ENCODE data around the gene CAMKK2. TPM values are rescaled to one million over a fixed set of nuclear protein-coding genes. Genes with fewer than 3 reads are reported as not detected.
"Not testable (repeated sequence)": the region's sequence is repeated elsewhere in the genome, so short reads cannot be mapped to it uniquely, and the experiment has no call there.

Gene CAMKK2
- polyA plus RNA-seq, 10 donors: 17.7 to 29.5 (median 22.2) TPM

DNA sequence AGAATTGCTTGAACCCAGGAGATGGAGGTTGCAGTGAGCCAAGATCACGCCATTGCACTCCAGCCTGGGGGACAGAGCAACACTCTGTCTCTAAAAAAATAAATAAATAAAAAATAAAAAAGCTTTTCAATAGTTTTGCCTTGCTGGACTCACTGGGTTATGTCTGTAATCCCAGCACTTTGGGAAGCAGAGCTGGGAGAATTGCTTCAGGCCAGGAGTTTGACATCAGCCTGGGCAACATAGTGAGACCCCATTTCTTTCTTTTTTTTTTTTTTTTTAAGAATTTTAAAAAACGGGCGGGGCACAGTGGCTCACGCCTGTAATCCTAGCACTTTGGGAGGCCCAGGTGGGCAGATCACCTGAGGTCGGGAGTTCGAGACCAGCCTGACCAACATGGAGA is 95.4 kb downstream of the CAMKK2 start:
- DNase-seq: not testable (repeated sequence)

DNA sequence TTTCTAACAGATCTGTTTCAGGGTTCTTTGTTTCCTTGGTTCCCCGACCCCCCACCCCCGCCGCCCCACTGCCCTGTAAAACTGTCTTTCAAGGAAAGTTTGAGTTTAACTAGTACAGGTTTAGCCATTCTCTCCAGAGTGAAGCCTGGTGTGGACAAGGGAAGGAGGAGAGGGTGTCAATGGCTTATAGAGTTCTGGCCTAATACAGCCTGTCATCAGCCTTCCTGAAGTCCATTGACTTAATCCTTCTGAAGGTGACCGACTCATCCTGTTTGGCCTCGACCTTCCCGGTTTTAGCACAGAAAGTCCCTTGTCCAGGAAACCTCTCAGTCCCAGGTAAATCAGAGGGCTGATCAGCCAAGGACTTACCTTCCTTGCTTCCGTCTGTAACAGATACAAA is 97.6 kb downstream of the CAMKK2 start:
- DNase-seq: no peak

- DNase-seq: peak in 1 of 3 donors; percentile 29
Observed at GRCh38 chr12:121196902-121197301, 99.6 kb downstream of the CAMKK2 start.

DNA sequence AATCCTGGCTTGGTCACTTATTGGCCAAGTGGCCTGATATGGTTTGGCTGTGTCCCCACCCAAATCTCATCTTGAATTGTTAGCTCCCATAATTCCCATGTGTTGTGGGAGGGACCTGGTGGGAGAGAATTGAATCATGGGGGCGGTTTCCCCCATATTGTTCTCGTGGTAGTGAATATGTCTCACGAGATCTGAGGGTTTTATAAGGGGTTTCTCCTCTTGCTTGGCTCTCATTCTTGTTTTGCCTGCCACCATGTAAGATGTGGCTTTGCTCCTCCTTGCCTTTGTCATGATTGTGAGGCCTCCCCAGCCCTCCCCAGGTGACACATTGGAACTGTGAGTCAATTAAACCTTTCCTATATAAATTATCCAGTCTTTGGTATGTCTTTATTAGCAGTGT is 105.4 kb downstream of the CAMKK2 start:
- no peak for DNase-seq

GRCh38 chr12:121190523-121191031 is 105.9 kb downstream of the CAMKK2 start:
- peak in 1 of 3 donors; percentile 91 for DNase-seq

DNA sequence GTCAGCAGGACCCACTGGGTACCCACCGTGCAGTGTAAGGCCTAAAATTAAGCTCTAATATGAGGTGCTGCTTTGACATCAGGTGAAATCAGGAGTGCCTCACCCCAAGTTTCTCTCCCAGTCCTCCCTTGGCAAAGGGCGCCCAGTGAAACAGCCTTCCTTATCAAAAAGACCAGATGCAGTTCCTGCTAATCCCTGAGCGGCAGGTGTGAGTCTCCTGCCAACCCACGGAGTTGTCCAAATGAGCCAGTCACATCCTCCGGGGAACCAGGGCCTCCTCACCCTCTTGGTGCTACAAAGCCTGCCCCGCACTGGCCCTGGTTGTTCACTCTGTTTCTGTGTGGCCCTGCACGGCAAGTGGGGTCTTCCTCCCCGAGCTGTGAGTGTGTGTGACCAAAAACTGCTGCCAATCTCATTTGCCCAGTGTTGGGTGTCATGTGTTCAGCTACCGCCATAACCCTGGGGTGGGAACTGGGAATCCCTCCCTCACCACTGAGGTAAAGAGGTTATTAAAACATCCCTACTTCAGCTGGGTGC is 106.8 kb downstream of the CAMKK2 start:
- DNase-seq: no peak

- no peak for DNase-seq
Observed at GRCh38 chr12:121189131-121189530, 107.4 kb downstream of the CAMKK2 start.

- DNase-seq: no peak
Observed at GRCh38 chr12:121188227-121188626, 108.3 kb downstream of the CAMKK2 start.

Other genes with a start within 250 kb of the CAMKK2 start
- gene P2RX7, start 163.8 kb downstream of the CAMKK2 start, polyA plus RNA-seq (ENCODE audit: insufficient read length in 10 of 10): 1 to 10 TPM in 9 of 10 donors, under 1 TPM in 1; 0.97 to 2.3 (median 1.6) TPM
- gene P2RX4, start 86.6 kb downstream of the CAMKK2 start, polyA plus RNA-seq (ENCODE audit: insufficient read length in 10 of 10): 10 to 100 TPM in 8 of 10 donors, 1 to 10 TPM in 2; 8.6 to 14.4 (median 11.4) TPM
- 100 to 1,000 TPM in 8 of 10 donors, 10 to 100 TPM in 2; 88.0 to 164 (median 110) TPM for gene ANAPC5, start 55.7 kb upstream of the CAMKK2 start, polyA plus RNA-seq (ENCODE audit: insufficient read length in 10 of 10)
- 10 to 100 TPM; 21.6 to 34.0 (median 27.3) TPM for gene RNF34, start 103.4 kb upstream of the CAMKK2 start, polyA plus RNA-seq (ENCODE audit: insufficient read length in 10 of 10)

All from muscle of back (tissue), 11 donors.